WTC11 (cell line): ENCODE measurements around the gene SRSF3. TPM values are rescaled to one million over a fixed set of nuclear protein-coding genes. Genes with fewer than 3 reads are reported as not detected.

Source experiments
- ATAC-seq: fragments of 200-7000 bp; cut with Tn5 transposase; 2 replicates; pipeline ENCODE4 v1.10.0; 2021; ENCODE audit warnings: mild to moderate bottlenecking, moderate library complexity
- CTCF ChIA-PET: fragments of 300-600 bp; sonication (Branson Sonifier 250); formaldehyde crosslinking; loops from one replicate; lab custom pipeline; 2021; ENCODE audit warnings: antibody characterized with exemption; lab: Charles Lee
- POLR2A ChIA-PET: fragments of 350-600 bp; sonication (Branson Sonifier 250); formaldehyde crosslinking; loops from one replicate; lab custom pipeline; 2021; ENCODE audit warnings: antibody characterized with exemption; lab: Charles Lee
- DNase-seq: peaks from one replicate; pipeline ENCODE4 v3.0.0; 2021; ENCODE audit warnings: low spot score
- H3K27ac Mint-ChIP-seq: 2 replicates; pipeline ENCODE4 v1.8.0; 2021; ENCODE audit warnings: mixed read lengths
- H3K27me3 Mint-ChIP-seq: 2 replicates; pipeline ENCODE4 v1.8.0; 2021; ENCODE audit warnings: low read depth, mild to moderate bottlenecking, moderate library complexity, mixed read lengths
- H3K36me3 Mint-ChIP-seq: 2 replicates; pipeline ENCODE4 v1.8.0; 2021; ENCODE audit warnings: mixed read lengths
- H3K4me1 Mint-ChIP-seq: 2 replicates; pipeline ENCODE4 v1.8.0; 2022; ENCODE audit warnings: mixed read lengths
- H3K4me3 Mint-ChIP-seq: 2 replicates; pipeline ENCODE4 v1.8.0; 2021; ENCODE audit warnings: mild to moderate bottlenecking, moderate library complexity, mixed read lengths
- H3K9me3 Mint-ChIP-seq: 2 replicates; pipeline ENCODE4 v1.8.0; 2021; ENCODE audit warnings: mixed read lengths
- ATF1 ChIP-seq: sonication (generic); formaldehyde crosslinking; IDR thresholded peaks from 2 replicates; pipeline ENCODE4 v1.8.1; 2023; ENCODE audit warnings: mild to moderate bottlenecking, moderate library complexity, missing genetic modification reagents
- CREB1 ChIP-seq: sonication (generic); formaldehyde crosslinking; IDR thresholded peaks from 2 replicates; pipeline ENCODE4 v1.8.0; 2023; ENCODE audit warnings: mild to moderate bottlenecking, missing genetic modification reagents
- GRHL2 ChIP-seq: fragments of 250-450 bp; sonication (Bioruptor Pico); IDR thresholded peaks from 2 replicates; pipeline ENCODE4 v1.8.0; 2022; ENCODE audit warnings: mild to moderate bottlenecking, moderate library complexity; ENCODE audit not compliant: insufficient replicate concordance, severe bottlenecking
- GTF2I ChIP-seq: fragments of 250-450 bp; sonication (Bioruptor Pico); conservative IDR thresholded peaks from 2 replicates; pipeline ENCODE4 v1.4.0; 2021; ENCODE audit warnings: mild to moderate bottlenecking
- MXD4 ChIP-seq: fragments of 250-450 bp; sonication (Bioruptor Pico); IDR thresholded peaks from 2 replicates; pipeline ENCODE4 v1.8.0; 2021; ENCODE audit warnings: mild to moderate bottlenecking, moderate library complexity, borderline replicate concordance
- NFE2L1 ChIP-seq: sonication (generic); formaldehyde crosslinking; IDR thresholded peaks from 2 replicates; pipeline ENCODE4 v1.8.1; 2023; ENCODE audit warnings: missing genetic modification reagents
- NR1H2 ChIP-seq: sonication (generic); formaldehyde crosslinking; IDR thresholded peaks from 2 replicates; pipeline ENCODE4 v1.9.0; 2021; ENCODE audit warnings: mild to moderate bottlenecking, moderate library complexity, missing genetic modification reagents
- NR2C2 ChIP-seq: sonication (generic); formaldehyde crosslinking; IDR thresholded peaks from 2 replicates; pipeline ENCODE4 v1.8.0; 2022; ENCODE audit warnings: mild to moderate bottlenecking, missing genetic modification reagents
- TEAD1 ChIP-seq: sonication (generic); formaldehyde crosslinking; IDR thresholded peaks from 2 replicates; pipeline ENCODE4 v1.8.0; 2022; ENCODE audit warnings: mild to moderate bottlenecking, missing genetic modification reagents
- TEAD4 ChIP-seq: sonication (generic); formaldehyde crosslinking; IDR thresholded peaks from 2 replicates; pipeline ENCODE4 v1.8.0; 2022; ENCODE audit warnings: mild to moderate bottlenecking, missing genetic modification reagents
- ZBTB21 ChIP-seq: sonication (generic); formaldehyde crosslinking; IDR thresholded peaks from 2 replicates; pipeline ENCODE4 v1.8.1; 2023; ENCODE audit warnings: mild to moderate bottlenecking, missing genetic modification reagents, borderline replicate concordance
- ZNF263 ChIP-seq: sonication (generic); formaldehyde crosslinking; IDR thresholded peaks from 2 replicates; pipeline ENCODE4 v1.8.1; 2022; ENCODE audit warnings: low read depth, mild to moderate bottlenecking, moderate library complexity, missing genetic modification reagents
- total RNA-seq: library from RNA; stranded (reverse); gene quantifications from 3 replicates; pipeline ENCODE4 v1.2.3, GENCODE V29; 2021
- TF ChIP-seq, protein P1 (sequence below): fragments of 250-450 bp; sonication (Bioruptor Pico); IDR thresholded peaks from 2 replicates; pipeline ENCODE4 v2.1.2; 2022; ENCODE audit warnings: mild to moderate bottlenecking, moderate library complexity
- TF ChIP-seq, protein P2 (sequence below): sonication (generic); formaldehyde crosslinking; IDR thresholded peaks from 2 replicates; pipeline ENCODE4 v1.8.0; 2022; ENCODE audit warnings: mild to moderate bottlenecking, missing genetic modification reagents
- TF ChIP-seq, protein P3 (sequence below): fragments of 250-450 bp; sonication (Bioruptor Pico); IDR thresholded peaks from 2 replicates; pipeline ENCODE4 v1.8.0; 2021; ENCODE audit warnings: mild to moderate bottlenecking
- TF ChIP-seq, protein P4 (sequence below): sonication (generic); formaldehyde crosslinking; IDR thresholded peaks from 2 replicates; pipeline ENCODE4 v1.8.0; 2022; ENCODE audit warnings: mild to moderate bottlenecking, missing genetic modification reagents
- TF ChIP-seq, protein P5 (sequence below): sonication (generic); formaldehyde crosslinking; IDR thresholded peaks from 2 replicates; pipeline ENCODE4 v1.8.1; 2023; ENCODE audit warnings: mild to moderate bottlenecking, moderate library complexity, missing genetic modification reagents
- TF ChIP-seq, protein P6 (sequence below): fragments of 200-600 bp; IDR thresholded peaks from 2 replicates; pipeline ENCODE4 v1.8.0; 2022; ENCODE audit warnings: antibody characterized with exemption
- TF ChIP-seq, protein P7 (sequence below): fragments of 250-450 bp; sonication (Bioruptor Pico); IDR thresholded peaks from 2 replicates; pipeline ENCODE4 v1.9.0; 2021; ENCODE audit warnings: moderate library complexity, mild to moderate bottlenecking, inconsistent platforms, borderline replicate concordance

Gene SRSF3
- total RNA-seq, 1 experiment from 2014 or later, result 554 TPM

DNA sequence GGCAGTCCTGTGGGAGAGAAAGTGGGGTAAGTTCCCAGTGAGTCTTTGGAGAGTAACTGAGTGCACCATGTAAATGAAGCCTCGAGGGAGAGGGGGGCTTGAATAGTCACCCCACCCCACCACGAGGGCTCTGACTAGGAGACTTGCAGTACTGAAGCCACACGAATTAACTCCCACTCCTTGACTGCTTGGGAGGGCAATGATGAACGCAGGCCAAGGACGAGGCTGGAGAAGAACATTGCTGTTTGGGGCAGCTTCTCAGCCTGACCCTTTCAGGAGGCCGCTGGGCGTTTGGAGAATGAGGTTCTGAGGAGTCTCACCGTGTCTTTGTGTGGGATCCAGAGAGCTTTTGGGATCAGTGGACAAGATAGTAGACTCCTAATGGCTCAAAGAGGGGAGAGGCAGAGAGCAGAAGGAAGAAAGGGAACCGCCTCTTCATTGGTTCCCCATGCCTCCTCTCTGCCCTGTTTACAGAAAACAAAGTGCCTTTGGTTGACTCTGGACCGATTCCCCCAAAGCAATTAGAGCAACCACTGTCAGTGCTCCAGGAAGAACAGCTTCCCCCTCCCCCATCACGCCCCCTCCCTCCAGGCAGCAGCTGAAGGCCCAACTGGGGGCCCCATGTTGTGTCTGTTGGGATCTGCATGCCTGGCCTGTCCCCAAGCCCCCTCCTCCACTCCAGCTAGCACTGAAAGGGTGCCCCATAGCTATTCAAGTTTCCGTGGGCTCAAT is 42.7 kb downstream of the SRSF3 start (continued):
- TF ChIP-seq, protein P1, sequence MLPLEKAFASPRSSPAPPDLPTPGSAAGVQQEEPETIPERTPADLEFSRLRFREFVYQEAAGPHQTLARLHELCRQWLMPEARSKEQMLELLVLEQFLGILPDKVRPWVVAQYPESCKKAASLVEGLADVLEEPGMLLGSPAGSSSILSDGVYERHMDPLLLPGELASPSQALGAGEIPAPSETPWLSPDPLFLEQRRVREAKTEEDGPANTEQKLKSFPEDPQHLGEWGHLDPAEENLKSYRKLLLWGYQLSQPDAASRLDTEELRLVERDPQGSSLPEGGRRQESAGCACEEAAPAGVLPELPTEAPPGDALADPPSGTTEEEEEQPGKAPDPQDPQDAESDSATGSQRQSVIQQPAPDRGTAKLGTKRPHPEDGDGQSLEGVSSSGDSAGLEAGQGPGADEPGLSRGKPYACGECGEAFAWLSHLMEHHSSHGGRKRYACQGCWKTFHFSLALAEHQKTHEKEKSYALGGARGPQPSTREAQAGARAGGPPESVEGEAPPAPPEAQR (CRISPR knock-in tag), result no peak
- TF ChIP-seq ZBTB21 (CRISPR knock-in tag), result no peak
- no peak for TF ChIP-seq NR1H2 (CRISPR knock-in tag)
- TF ChIP-seq ZNF263 (CRISPR knock-in tag), result no peak
- no peak for TF ChIP-seq ATF1 (CRISPR knock-in tag)
- TF ChIP-seq, protein P2, sequence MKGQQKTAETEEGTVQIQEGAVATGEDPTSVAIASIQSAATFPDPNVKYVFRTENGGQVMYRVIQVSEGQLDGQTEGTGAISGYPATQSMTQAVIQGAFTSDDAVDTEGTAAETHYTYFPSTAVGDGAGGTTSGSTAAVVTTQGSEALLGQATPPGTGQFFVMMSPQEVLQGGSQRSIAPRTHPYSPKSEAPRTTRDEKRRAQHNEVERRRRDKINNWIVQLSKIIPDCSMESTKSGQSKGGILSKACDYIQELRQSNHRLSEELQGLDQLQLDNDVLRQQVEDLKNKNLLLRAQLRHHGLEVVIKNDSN (CRISPR knock-in tag), result no peak
- TF ChIP-seq TEAD4 (CRISPR knock-in tag), result no peak
- TF ChIP-seq TEAD1, result no peak

DNA sequence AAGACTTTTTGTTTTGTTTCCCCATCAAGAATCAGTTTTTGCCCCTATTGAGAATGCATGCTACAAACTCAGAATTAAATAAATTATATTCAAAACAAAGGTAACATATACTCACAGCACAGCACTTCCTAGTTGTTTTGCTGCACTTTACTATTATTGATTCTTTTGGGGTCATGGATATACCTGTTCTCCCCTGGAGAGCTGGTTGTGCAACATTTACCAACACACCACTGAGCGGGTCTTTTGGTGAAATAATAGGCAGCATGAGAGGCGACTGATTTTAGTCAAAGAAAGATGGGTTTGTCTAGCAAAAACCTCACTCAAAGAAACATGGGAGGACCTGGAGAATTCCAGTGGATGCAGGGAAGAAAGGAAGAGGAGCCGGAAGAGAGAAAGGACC is 44.4 kb downstream of the SRSF3 start:
- ATAC-seq, result no peak
- DNase-seq, result no peak
- CTCF ChIA-PET, result interaction anchor here (1.0 kb wide), 1 partner anchor 113 kb away, joined by 3 read pairs; no protein-coding TSS in a partner anchor
- Mint-ChIP-seq H3K36me3 (no peaks in the 10 kb centered on the region), H3K27ac (no peak overlapping the region), H3K27me3 (no peaks in the 10 kb centered on the region), H3K4me1 (peaks cover 19% of the 10 kb centered on the region), H3K9me3 (no peaks in the 10 kb centered on the region), H3K4me3 (no peak overlapping the region)
- TF ChIP-seq, protein P3, sequence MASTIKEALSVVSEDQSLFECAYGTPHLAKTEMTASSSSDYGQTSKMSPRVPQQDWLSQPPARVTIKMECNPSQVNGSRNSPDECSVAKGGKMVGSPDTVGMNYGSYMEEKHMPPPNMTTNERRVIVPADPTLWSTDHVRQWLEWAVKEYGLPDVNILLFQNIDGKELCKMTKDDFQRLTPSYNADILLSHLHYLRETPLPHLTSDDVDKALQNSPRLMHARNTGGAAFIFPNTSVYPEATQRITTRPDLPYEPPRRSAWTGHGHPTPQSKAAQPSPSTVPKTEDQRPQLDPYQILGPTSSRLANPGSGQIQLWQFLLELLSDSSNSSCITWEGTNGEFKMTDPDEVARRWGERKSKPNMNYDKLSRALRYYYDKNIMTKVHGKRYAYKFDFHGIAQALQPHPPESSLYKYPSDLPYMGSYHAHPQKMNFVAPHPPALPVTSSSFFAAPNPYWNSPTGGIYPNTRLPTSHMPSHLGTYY, result no peak
- TF ChIP-seq NR2C2 (CRISPR knock-in tag) (no peak), NFE2L1 (no peak), GRHL2 (CRISPR knock-in tag) (no peak)
- TF ChIP-seq, protein P4, sequence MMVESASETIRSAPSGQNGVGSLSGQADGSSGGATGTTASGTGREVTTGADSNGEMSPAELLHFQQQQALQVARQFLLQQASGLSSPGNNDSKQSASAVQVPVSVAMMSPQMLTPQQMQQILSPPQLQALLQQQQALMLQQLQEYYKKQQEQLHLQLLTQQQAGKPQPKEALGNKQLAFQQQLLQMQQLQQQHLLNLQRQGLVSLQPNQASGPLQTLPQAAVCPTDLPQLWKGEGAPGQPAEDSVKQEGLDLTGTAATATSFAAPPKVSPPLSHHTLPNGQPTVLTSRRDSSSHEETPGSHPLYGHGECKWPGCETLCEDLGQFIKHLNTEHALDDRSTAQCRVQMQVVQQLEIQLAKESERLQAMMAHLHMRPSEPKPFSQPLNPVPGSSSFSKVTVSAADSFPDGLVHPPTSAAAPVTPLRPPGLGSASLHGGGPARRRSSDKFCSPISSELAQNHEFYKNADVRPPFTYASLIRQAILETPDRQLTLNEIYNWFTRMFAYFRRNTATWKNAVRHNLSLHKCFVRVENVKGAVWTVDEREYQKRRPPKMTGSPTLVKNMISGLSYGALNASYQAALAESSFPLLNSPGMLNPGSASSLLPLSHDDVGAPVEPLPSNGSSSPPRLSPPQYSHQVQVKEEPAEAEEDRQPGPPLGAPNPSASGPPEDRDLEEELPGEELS (CRISPR knock-in tag), result no peak
- TF ChIP-seq, protein P2 (CRISPR knock-in tag), result no peak
- POLR2A ChIA-PET, result no interaction called here

DNA sequence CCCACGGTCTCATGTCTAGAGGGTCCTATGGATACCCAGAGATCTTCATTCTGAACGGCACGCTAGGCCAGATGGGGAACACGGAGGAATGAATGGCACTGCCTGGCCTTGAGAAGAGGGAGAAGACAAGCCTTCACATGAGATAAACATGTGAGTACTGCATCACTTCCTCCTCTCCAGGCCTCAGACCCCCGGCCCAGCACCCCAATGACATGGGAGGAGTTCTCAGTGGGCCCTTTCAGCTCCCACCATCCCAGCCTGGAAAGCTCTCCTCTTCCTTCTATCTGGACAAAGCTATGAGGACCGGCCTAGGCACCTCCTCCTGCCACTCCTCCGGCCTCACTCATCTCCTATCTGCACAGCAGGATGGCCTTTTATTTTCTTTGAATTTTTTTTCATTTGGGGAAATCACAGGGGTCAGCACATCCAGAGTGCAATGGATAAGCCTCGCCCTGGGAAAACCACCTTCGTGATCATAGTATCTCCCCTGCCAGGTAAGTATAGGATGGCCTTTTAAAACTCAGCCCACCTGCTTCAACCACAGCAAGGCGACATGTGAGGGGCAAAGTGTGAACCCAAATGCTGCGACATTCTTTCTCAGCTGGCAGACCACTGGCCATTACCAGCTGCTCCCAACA is 45.1 kb downstream of the SRSF3 start:
- Mint-ChIP-seq H3K27me3 (no peaks in the 10 kb centered on the region), H3K9me3 (no peaks in the 10 kb centered on the region), H3K27ac (no peak overlapping the region), H3K4me1 (peaks cover 22% of the 10 kb centered on the region), H3K36me3 (no peaks in the 10 kb centered on the region), H3K4me3 (no peak overlapping the region)
- ChIA-PET POLR2A (no interaction called here), CTCF (interaction anchor here (1.0 kb wide), 1 partner anchor 113 kb away, joined by 3 read pairs; no protein-coding TSS in a partner anchor)
- ATAC-seq, result no peak
- DNase-seq, result no peak
- TF ChIP-seq, protein P1 (CRISPR knock-in tag), result no peak
- TF ChIP-seq, protein P5, sequence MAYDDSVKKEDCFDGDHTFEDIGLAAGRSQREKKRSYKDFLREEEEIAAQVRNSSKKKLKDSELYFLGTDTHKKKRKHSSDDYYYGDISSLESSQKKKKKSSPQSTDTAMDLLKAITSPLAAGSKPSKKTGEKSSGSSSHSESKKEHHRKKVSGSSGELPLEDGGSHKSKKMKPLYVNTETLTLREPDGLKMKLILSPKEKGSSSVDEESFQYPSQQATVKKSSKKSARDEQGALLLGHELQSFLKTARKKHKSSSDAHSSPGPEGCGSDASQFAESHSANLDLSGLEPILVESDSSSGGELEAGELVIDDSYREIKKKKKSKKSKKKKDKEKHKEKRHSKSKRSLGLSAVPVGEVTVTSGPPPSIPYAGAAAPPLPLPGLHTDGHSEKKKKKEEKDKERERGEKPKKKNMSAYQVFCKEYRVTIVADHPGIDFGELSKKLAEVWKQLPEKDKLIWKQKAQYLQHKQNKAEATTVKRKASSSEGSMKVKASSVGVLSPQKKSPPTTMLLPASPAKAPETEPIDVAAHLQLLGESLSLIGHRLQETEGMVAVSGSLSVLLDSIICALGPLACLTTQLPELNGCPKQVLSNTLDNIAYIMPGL (CRISPR knock-in tag), result no peak
- no peak for TF ChIP-seq CREB1
- TF ChIP-seq, protein P6, sequence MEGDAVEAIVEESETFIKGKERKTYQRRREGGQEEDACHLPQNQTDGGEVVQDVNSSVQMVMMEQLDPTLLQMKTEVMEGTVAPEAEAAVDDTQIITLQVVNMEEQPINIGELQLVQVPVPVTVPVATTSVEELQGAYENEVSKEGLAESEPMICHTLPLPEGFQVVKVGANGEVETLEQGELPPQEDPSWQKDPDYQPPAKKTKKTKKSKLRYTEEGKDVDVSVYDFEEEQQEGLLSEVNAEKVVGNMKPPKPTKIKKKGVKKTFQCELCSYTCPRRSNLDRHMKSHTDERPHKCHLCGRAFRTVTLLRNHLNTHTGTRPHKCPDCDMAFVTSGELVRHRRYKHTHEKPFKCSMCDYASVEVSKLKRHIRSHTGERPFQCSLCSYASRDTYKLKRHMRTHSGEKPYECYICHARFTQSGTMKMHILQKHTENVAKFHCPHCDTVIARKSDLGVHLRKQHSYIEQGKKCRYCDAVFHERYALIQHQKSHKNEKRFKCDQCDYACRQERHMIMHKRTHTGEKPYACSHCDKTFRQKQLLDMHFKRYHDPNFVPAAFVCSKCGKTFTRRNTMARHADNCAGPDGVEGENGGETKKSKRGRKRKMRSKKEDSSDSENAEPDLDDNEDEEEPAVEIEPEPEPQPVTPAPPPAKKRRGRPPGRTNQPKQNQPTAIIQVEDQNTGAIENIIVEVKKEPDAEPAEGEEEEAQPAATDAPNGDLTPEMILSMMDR, result no peak
- TF ChIP-seq GTF2I (CRISPR knock-in tag), result no peak
- no peak for TF ChIP-seq MXD4 (CRISPR knock-in tag)
- TF ChIP-seq, protein P7, sequence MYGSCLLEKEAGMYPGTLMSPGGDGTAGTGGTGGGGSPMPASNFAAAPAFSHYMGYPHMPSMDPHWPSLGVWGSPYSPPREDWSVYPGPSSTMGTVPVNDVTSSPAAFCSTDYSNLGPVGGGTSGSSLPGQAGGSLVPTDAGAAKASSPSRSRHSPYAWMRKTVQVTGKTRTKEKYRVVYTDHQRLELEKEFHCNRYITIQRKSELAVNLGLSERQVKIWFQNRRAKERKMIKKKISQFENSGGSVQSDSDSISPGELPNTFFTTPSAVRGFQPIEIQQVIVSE (CRISPR knock-in tag), result no peak
